ENCODE measurements around the gene PRR20A. TPM values are rescaled to one million over a fixed set of nuclear protein-coding genes. Genes with fewer than 3 reads are reported as not detected.
"Not testable (repeated sequence)": the region's sequence is repeated elsewhere in the genome, so short reads cannot be mapped to it uniquely, and the experiment has no call there.

Gene PRR20A
- polyA plus RNA-seq (2013, experiment 1 of 2), result not detected
- polyA plus RNA-seq (2013, experiment 2 of 2), result not detected

GRCh38 chr13:57140235-57140968, at the start of gene PRR20A:
Gene PRR20A, plus strand, starts transcription at chr13:57140918. Its CDS starts 387 bp downstream, at chr13:57141305.
- H3K9me3 ChIP-seq (replicated peaks in 1 of 2; ENCODE audit: control insufficient read depth in 2 of 2, insufficient read depth in 1 of 2, low read depth in 1 of 2, low read length in 2 of 2); H2AFZ ChIP-seq (ENCODE audit: low read length); H3K36me3 ChIP-seq (replicated peaks in 1 of 2; ENCODE audit: control insufficient read depth in 2 of 2, insufficient read depth in 2 of 2, low read length in 2 of 2): not testable (repeated sequence)

DNA sequence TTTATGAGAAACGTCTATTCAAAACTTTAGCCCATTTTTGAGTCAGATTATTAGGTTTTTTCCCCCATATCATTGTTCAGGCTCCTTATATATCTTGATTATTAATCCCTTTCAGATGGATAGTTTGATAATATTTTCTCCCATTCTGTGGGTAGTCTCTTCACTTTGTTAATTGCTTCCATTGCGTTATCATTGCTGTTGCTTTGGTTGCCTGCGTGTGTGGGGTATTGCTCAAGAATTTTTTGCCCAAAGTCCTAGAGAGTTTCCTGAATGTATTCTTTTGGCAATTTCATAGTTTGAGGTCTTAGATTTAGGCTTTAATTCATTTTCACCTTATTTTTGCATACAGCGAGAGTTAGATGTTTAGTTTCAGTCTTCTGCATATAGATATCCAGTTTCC, 25.8 kb upstream of the PRR20A start:
- H2BK12ac ChIP-seq (ENCODE audit: low read length), result no peak overlapping the region
- H4K91ac ChIP-seq (ENCODE audit: low read depth, low read length, poor library complexity), result no peak overlapping the region
- no peak overlapping the region for H2BK15ac ChIP-seq (ENCODE audit: low read length)
- H3K23ac ChIP-seq (ENCODE audit: low read depth, low read length, poor library complexity), result no peak overlapping the region
- no peak overlapping the region for H2AK5ac ChIP-seq (ENCODE audit: low read depth, low read length)
- no peak overlapping the region for H3K14ac ChIP-seq (ENCODE audit: low read length)
- WGBS, 2 donors (ENCODE audit: extremely low coverage in 2 of 2, insufficient read length in 2 of 2, insufficient replicate concordance in 1 of 2), result no CpG with 5 or more reads among the region's 4 CpGs
- H3K4me3 ChIP-seq (ENCODE audit: low read length in 2 of 2), result no peak overlapping the region
- H3K4ac ChIP-seq (ENCODE audit: low read length), result no peak overlapping the region
- no peak overlapping the region for H3K18ac ChIP-seq (ENCODE audit: low read length)
- H3K9me3 ChIP-seq (replicated peaks in 1 of 2; ENCODE audit: control insufficient read depth in 2 of 2, insufficient read depth in 1 of 2, low read depth in 1 of 2, low read length in 2 of 2), result no peaks in the 10 kb centered on the region
- H3K4me1 ChIP-seq (ENCODE audit: control insufficient read depth in 2 of 2, insufficient read depth in 1 of 2, low read depth in 1 of 2, low read length in 2 of 2), result no peaks in the 10 kb centered on the region
- no peak overlapping the region for H3K27ac ChIP-seq (replicated peaks; ENCODE audit: low read length)
- H2BK5ac ChIP-seq (ENCODE audit: low read length), result no peak overlapping the region
- H3K27me3 ChIP-seq (ENCODE audit: control insufficient read depth in 3 of 3, insufficient read depth in 3 of 3, low read depth in 1 of 3, low read length in 3 of 3), result no peaks in the 10 kb centered on the region
- no peak overlapping the region for H2AFZ ChIP-seq (ENCODE audit: low read length)
- H3K9ac ChIP-seq (ENCODE audit: low read depth, low read length, poor library complexity), result no peak overlapping the region
- no peaks in the 10 kb centered on the region for H3K36me3 ChIP-seq (replicated peaks in 1 of 2; ENCODE audit: control insufficient read depth in 2 of 2, insufficient read depth in 2 of 2, low read length in 2 of 2)
- no peak for DNase-seq (ENCODE audit: low spot score)
- H2BK120ac ChIP-seq (ENCODE audit: low read depth, low read length), result no peak overlapping the region
- H3K79me1 ChIP-seq (ENCODE audit: low read depth, low read length), result no peaks in the 10 kb centered on the region
- H4K8ac ChIP-seq (ENCODE audit: low read depth, low read length), result no peak overlapping the region
- no peak overlapping the region for H3K4me2 ChIP-seq (ENCODE audit: insufficient read depth, low read length, poor library complexity, severe bottlenecking)

More at GRCh38 chr13:57140235-57140968, at the start of gene PRR20A:
- H2BK12ac ChIP-seq (ENCODE audit: low read length); H3K27ac ChIP-seq (replicated peaks; ENCODE audit: low read length); H4K91ac ChIP-seq (ENCODE audit: low read depth, low read length, poor library complexity); DNase-seq (ENCODE audit: low spot score); H2AK5ac ChIP-seq (ENCODE audit: low read depth, low read length); H3K9ac ChIP-seq (ENCODE audit: low read depth, low read length, poor library complexity); H3K27me3 ChIP-seq (ENCODE audit: control insufficient read depth in 3 of 3, insufficient read depth in 3 of 3, low read depth in 1 of 3, low read length in 3 of 3); H3K79me1 ChIP-seq (ENCODE audit: low read depth, low read length); H2BK5ac ChIP-seq (ENCODE audit: low read length); H3K14ac ChIP-seq (ENCODE audit: low read length); H3K18ac ChIP-seq (ENCODE audit: low read length); H2BK120ac ChIP-seq (ENCODE audit: low read depth, low read length); H3K4ac ChIP-seq (ENCODE audit: low read length); H4K8ac ChIP-seq (ENCODE audit: low read depth, low read length); H2BK15ac ChIP-seq (ENCODE audit: low read length); H3K23ac ChIP-seq (ENCODE audit: low read depth, low read length, poor library complexity); H3K4me3 ChIP-seq (ENCODE audit: low read length in 2 of 2); H3K4me1 ChIP-seq (ENCODE audit: control insufficient read depth in 2 of 2, insufficient read depth in 1 of 2, low read depth in 1 of 2, low read length in 2 of 2); H3K4me2 ChIP-seq (ENCODE audit: insufficient read depth, low read length, poor library complexity, severe bottlenecking): not testable (repeated sequence)
- WGBS, 2 donors (ENCODE audit: extremely low coverage in 2 of 2, insufficient read length in 2 of 2, insufficient replicate concordance in 1 of 2), result no CpG with 5 or more reads among the region's 34 CpGs

- no peak overlapping the region for H2BK120ac ChIP-seq (ENCODE audit: low read depth, low read length)
- H3K27ac ChIP-seq (replicated peaks; ENCODE audit: low read length), result no peak overlapping the region
- no peak overlapping the region for H2BK5ac ChIP-seq (ENCODE audit: low read length)
- H3K23ac ChIP-seq (ENCODE audit: low read depth, low read length, poor library complexity), result no peak overlapping the region
- WGBS, 2 donors (ENCODE audit: extremely low coverage in 2 of 2, insufficient read length in 2 of 2, insufficient replicate concordance in 1 of 2), result no CpG with 5 or more reads among the region's 1 CpG
- no peak overlapping the region for H4K8ac ChIP-seq (ENCODE audit: low read depth, low read length)
- H3K4ac ChIP-seq (ENCODE audit: low read length), result no peak overlapping the region
- no peak overlapping the region for H3K14ac ChIP-seq (ENCODE audit: low read length)
- H3K18ac ChIP-seq (ENCODE audit: low read length), result no peak overlapping the region
- H3K79me1 ChIP-seq (ENCODE audit: low read depth, low read length), result no peaks in the 10 kb centered on the region
- no peaks in the 10 kb centered on the region for H3K36me3 ChIP-seq (replicated peaks in 1 of 2; ENCODE audit: control insufficient read depth in 2 of 2, insufficient read depth in 2 of 2, low read length in 2 of 2)
- H3K9me3 ChIP-seq (replicated peaks in 1 of 2; ENCODE audit: control insufficient read depth in 2 of 2, insufficient read depth in 1 of 2, low read depth in 1 of 2, low read length in 2 of 2), result no peaks in the 10 kb centered on the region
- H2BK15ac ChIP-seq (ENCODE audit: low read length), result no peak overlapping the region
- H3K4me3 ChIP-seq (ENCODE audit: low read length in 2 of 2), result no peak overlapping the region
- no peak overlapping the region for H3K4me2 ChIP-seq (ENCODE audit: insufficient read depth, low read length, poor library complexity, severe bottlenecking)
- no peak overlapping the region for H2AFZ ChIP-seq (ENCODE audit: low read length)
- no peaks in the 10 kb centered on the region for H3K27me3 ChIP-seq (ENCODE audit: control insufficient read depth in 3 of 3, insufficient read depth in 3 of 3, low read depth in 1 of 3, low read length in 3 of 3)
- H3K4me1 ChIP-seq (ENCODE audit: control insufficient read depth in 2 of 2, insufficient read depth in 1 of 2, low read depth in 1 of 2, low read length in 2 of 2), result no peaks in the 10 kb centered on the region
- DNase-seq (ENCODE audit: low spot score), result no peak
- H3K9ac ChIP-seq (ENCODE audit: low read depth, low read length, poor library complexity), result no peak overlapping the region
- H2BK12ac ChIP-seq (ENCODE audit: low read length), result no peak overlapping the region
- no peak overlapping the region for H2AK5ac ChIP-seq (ENCODE audit: low read depth, low read length)
- no peak overlapping the region for H4K91ac ChIP-seq (ENCODE audit: low read depth, low read length, poor library complexity)
Measured at GRCh38 chr13:57123681-57124080, 17.0 kb upstream of the PRR20A start.

GRCh38 chr13:57128909-57129308, 11.8 kb upstream of the PRR20A start:
- Histone ChIP-seq H3K9me3 (replicated peaks in 1 of 2; ENCODE audit: control insufficient read depth in 2 of 2, insufficient read depth in 1 of 2, low read depth in 1 of 2, low read length in 2 of 2) (no peaks in the 10 kb centered on the region), H3K9ac (ENCODE audit: low read depth, low read length, poor library complexity) (no peak overlapping the region), H2BK15ac (ENCODE audit: low read length) (no peak overlapping the region), H3K18ac (ENCODE audit: low read length) (no peak overlapping the region), H3K4me3 (ENCODE audit: low read length in 2 of 2) (no peak overlapping the region), H3K4ac (ENCODE audit: low read length) (no peak overlapping the region), H4K91ac (ENCODE audit: low read depth, low read length, poor library complexity) (no peak overlapping the region), H2BK5ac (ENCODE audit: low read length) (no peak overlapping the region), H3K36me3 (replicated peaks in 1 of 2; ENCODE audit: control insufficient read depth in 2 of 2, insufficient read depth in 2 of 2, low read length in 2 of 2) (no peaks in the 10 kb centered on the region), H4K8ac (ENCODE audit: low read depth, low read length) (no peak overlapping the region), H2BK12ac (ENCODE audit: low read length) (no peak overlapping the region), H3K14ac (ENCODE audit: low read length) (no peak overlapping the region), H3K4me1 (ENCODE audit: control insufficient read depth in 2 of 2, insufficient read depth in 1 of 2, low read depth in 1 of 2, low read length in 2 of 2) (no peaks in the 10 kb centered on the region), H3K27me3 (ENCODE audit: control insufficient read depth in 3 of 3, insufficient read depth in 3 of 3, low read depth in 1 of 3, low read length in 3 of 3) (no peaks in the 10 kb centered on the region), H2AK5ac (ENCODE audit: low read depth, low read length) (no peak overlapping the region), H3K79me1 (ENCODE audit: low read depth, low read length) (no peaks in the 10 kb centered on the region), H3K23ac (ENCODE audit: low read depth, low read length, poor library complexity) (no peak overlapping the region), H3K4me2 (ENCODE audit: insufficient read depth, low read length, poor library complexity, severe bottlenecking) (no peak overlapping the region), H3K27ac (replicated peaks; ENCODE audit: low read length) (no peak overlapping the region), H2BK120ac (ENCODE audit: low read depth, low read length) (no peak overlapping the region), H2AFZ (ENCODE audit: low read length) (no peak overlapping the region)
- no CpG with 5 or more reads among the region's 6 CpGs for WGBS, 2 donors (ENCODE audit: extremely low coverage in 2 of 2, insufficient read length in 2 of 2, insufficient replicate concordance in 1 of 2)
- no peak for DNase-seq (ENCODE audit: low spot score)

Data from neuronal stem cell (in vitro differentiated cells).